SU-DHL-6 (cell line): ENCODE results near the gene OR2V1.

Experiments
- H2AFZ ChIP-seq: fragments of 200-600 bp; sonication (generic); 2 replicates; pipeline ENCODE4 v1.6.1; 2014; ENCODE audit warnings: low read depth, mild to moderate bottlenecking, moderate library complexity, mixed read lengths, antibody characterized with exemption, low read length; ENCODE audit not compliant: severe bottlenecking
- H3F3A ChIP-seq: fragments of 200-600 bp; shearing (Covaris generic); 2 replicates; pipeline ENCODE4 v1.6.0; 2016; ENCODE audit warnings: antibody characterized with exemption, mild to moderate bottlenecking; ENCODE audit not compliant: insufficient read depth
- H3K27ac ChIP-seq: fragments of 200-600 bp; sonication (generic); 2 replicates; pipeline ENCODE4 v1.5.1; 2016; ENCODE audit warnings: low read depth, mild to moderate bottlenecking, low read length, moderate library complexity, mixed read lengths
- H3K27me3 ChIP-seq: fragments of 200-600 bp; sonication (generic), shearing (Covaris generic); 2 replicates; pipeline ENCODE4 v1.6.0; 2014; ENCODE audit warnings: mild to moderate bottlenecking, low read length
- H3K36me3 ChIP-seq: fragments of 200-600 bp; sonication (generic); 2 replicates; pipeline ENCODE4 v1.6.1; 2014; ENCODE audit warnings: mild to moderate bottlenecking, low read length, mixed read lengths
- H3K4me2 ChIP-seq: fragments of 300-600, 200-600 bp; shearing (Covaris generic), sonication (generic); 2 replicates; pipeline ENCODE4 v1.6.0; 2014; ENCODE audit warnings: low read length, low read depth, mild to moderate bottlenecking; ENCODE audit not compliant: poor library complexity, severe bottlenecking
- H3K4me3 ChIP-seq: fragments of 200-600 bp; sonication (generic); 2 replicates; pipeline ENCODE4 v1.5.1; 2014; ENCODE audit warnings: antibody characterized with exemption, low read length, mild to moderate bottlenecking, mixed read lengths; ENCODE audit not compliant: insufficient read depth, poor library complexity, severe bottlenecking
- H3K79me2 ChIP-seq: fragments of 200-600 bp; sonication (generic); 2 replicates; pipeline ENCODE4 v1.6.1; 2014; ENCODE audit warnings: mild to moderate bottlenecking, low read length, moderate library complexity; ENCODE audit not compliant: insufficient read depth
- H3K9ac ChIP-seq: fragments of 200-600 bp; sonication (generic); 2 replicates; pipeline ENCODE4 v1.7.0; 2014; ENCODE audit warnings: mild to moderate bottlenecking, low read length
- H3K9me2 ChIP-seq: fragments of 200-600 bp; sonication (generic); replicated peaks from 2 replicates; pipeline ENCODE4 v1.6.1; 2014; ENCODE audit warnings: low read length; ENCODE audit not compliant: insufficient read depth
- H3K9me3 ChIP-seq: fragments of 200-600 bp; sonication (generic); 2 replicates; pipeline ENCODE4 v1.6.1; 2014; ENCODE audit warnings: low read length, mixed read lengths; ENCODE audit not compliant: insufficient read depth
- H4K20me1 ChIP-seq: fragments of 200-600 bp; sonication (generic); 2 replicates; pipeline ENCODE4 v1.6.1; 2014; ENCODE audit warnings: low read depth, mild to moderate bottlenecking, antibody characterized with exemption, low read length, moderate library complexity, mixed read lengths
- EZH2phosphoT487 ChIP-seq: fragments of 200-600 bp; sonication (generic), shearing (Covaris generic); conservative IDR thresholded peaks from 2 replicates; pipeline ENCODE4 v1.6.1; 2018; ENCODE audit warnings: mild to moderate bottlenecking, antibody characterized with exemption, low read length, moderate library complexity, mixed read lengths
- TF ChIP-seq, protein P1 (sequence below): fragments of 200-600 bp; sonication (generic); IDR thresholded peaks from one replicate; pipeline ENCODE4 v1.5.1; 2017; ENCODE audit warnings: antibody characterized with exemption, mild to moderate bottlenecking, low read length, moderate library complexity; ENCODE audit not compliant: insufficient read depth, poor library complexity, severe bottlenecking

The OR2V1 gene

DNA sequence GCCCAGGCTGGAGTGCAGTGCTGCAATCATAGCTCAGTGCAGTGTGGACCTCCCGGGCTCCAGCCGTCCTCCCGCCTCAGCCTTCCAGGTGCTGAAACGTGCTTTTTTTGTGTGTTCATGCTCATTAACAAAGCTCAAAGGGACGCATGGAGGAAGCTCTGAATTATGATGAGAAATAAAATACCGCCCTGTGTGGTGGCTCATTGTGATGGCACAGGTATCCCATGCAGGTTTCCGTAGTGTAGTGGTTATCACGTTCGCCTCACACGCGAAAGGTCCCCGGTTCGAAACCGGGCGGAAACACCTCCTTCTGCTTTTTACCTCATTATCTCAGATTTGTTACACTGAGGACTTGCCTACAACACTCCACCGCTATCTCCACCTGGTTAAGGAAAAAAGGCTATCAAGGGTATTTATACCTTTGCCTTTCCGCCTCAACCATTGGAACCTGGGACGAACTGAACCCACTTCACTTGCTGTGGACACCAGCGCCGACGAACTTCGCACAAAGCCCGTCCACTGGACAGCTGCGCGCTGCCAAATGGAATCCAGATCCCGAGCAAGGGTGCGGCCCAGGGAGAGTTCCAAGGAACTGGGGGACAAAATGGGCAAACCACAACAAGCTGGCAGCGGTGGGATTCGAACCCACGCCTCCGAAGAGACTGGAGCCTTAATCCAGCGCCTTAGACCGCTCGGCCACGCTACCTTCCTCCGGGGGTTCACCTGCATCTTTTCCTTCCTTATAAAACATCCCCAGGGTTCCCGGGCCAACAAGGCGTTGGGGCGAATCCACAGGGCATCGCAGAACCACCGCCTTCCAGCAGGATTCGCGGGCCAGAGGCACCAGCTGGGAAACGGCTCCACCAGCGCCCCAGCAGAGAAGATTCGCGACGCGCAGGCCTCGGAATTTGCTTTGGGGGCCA is 42.7 kb upstream of the OR2V1 start:
- no peak overlapping the region for H3K9ac ChIP-seq
- H3K4me2 ChIP-seq: peak overlapping the region; percentile 43
- H3K27me3 ChIP-seq: no peaks in the 10 kb centered on the region

DNA sequence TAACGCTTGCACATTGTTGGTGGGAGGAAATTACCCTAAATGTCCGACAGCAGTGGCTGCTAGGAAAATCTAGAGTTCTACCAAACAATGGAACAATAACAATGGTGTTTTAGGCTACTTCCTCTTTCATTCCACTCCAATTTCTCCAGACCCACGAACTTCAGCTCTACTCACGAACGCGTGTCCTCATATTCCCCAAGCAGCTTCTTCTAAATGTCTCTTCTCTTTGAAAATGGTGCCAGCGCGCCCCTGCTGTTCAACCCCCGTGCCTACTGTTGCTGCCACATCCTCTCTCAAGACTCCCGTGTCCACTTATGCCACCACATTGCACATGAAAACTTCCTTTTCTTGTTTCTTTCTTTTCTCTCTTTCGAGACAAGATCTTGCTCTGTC is 42.1 kb upstream of the OR2V1 start:
- H3K4me2 ChIP-seq: peak overlapping the region; percentile 43
- H3K27ac ChIP-seq: no peak overlapping the region
- peak overlapping the region; percentile 25 for H3K4me3 ChIP-seq
- peak overlapping the region; percentile 6 for H2AFZ ChIP-seq
- H3K9me3 ChIP-seq: no peaks in the 10 kb centered on the region
- no peaks in the 10 kb centered on the region for H3F3A ChIP-seq
- no peak for TF ChIP-seq EZH2phosphoT487
- TF ChIP-seq, protein P1, sequence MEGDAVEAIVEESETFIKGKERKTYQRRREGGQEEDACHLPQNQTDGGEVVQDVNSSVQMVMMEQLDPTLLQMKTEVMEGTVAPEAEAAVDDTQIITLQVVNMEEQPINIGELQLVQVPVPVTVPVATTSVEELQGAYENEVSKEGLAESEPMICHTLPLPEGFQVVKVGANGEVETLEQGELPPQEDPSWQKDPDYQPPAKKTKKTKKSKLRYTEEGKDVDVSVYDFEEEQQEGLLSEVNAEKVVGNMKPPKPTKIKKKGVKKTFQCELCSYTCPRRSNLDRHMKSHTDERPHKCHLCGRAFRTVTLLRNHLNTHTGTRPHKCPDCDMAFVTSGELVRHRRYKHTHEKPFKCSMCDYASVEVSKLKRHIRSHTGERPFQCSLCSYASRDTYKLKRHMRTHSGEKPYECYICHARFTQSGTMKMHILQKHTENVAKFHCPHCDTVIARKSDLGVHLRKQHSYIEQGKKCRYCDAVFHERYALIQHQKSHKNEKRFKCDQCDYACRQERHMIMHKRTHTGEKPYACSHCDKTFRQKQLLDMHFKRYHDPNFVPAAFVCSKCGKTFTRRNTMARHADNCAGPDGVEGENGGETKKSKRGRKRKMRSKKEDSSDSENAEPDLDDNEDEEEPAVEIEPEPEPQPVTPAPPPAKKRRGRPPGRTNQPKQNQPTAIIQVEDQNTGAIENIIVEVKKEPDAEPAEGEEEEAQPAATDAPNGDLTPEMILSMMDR: peak; percentile 39
- no peaks in the 10 kb centered on the region for H3K36me3 ChIP-seq
- no peaks in the 10 kb centered on the region for H4K20me1 ChIP-seq
- no peaks in the 10 kb centered on the region for H3K79me2 ChIP-seq
- no peak overlapping the region for H3K9ac ChIP-seq
- H3K9me2 ChIP-seq: no peaks in the 10 kb centered on the region
- H3K27me3 ChIP-seq: no peaks in the 10 kb centered on the region

More for the DNA sequence above, 42.7 kb upstream of the OR2V1 start:
- H3K27ac ChIP-seq: no peak overlapping the region
- H4K20me1 ChIP-seq: no peaks in the 10 kb centered on the region
- H2AFZ ChIP-seq: peak overlapping the region; percentile 6
- no peaks in the 10 kb centered on the region for H3K9me2 ChIP-seq
- H3K4me3 ChIP-seq: peak overlapping the region; percentile 7
- H3K9me3 ChIP-seq: no peaks in the 10 kb centered on the region
- TF ChIP-seq EZH2phosphoT487: no peak
- TF ChIP-seq, protein P1: no peak
- no peaks in the 10 kb centered on the region for H3F3A ChIP-seq
- no peaks in the 10 kb centered on the region for H3K36me3 ChIP-seq
- H3K79me2 ChIP-seq: no peaks in the 10 kb centered on the region

GRCh38 chr5:181171782-181172181 is 40.8 kb upstream of the OR2V1 start:
- TF ChIP-seq, protein P1: no peak
- no peak for TF ChIP-seq EZH2phosphoT487
- Histone ChIP-seq H3K9me2 (no peaks in the 10 kb centered on the region), H3K27me3 (no peaks in the 10 kb centered on the region), H3K4me2 (no peak overlapping the region), H3K27ac (no peak overlapping the region), H4K20me1 (no peaks in the 10 kb centered on the region), H2AFZ (no peak overlapping the region), H3F3A (0 out of 2 replicates have a peak, but pooled peaks cover 7% of the 10 kb centered on the region), H3K36me3 (no peaks in the 10 kb centered on the region), H3K9me3 (no peaks in the 10 kb centered on the region), H3K79me2 (no peaks in the 10 kb centered on the region), H3K9ac (no peak overlapping the region), H3K4me3 (no peak overlapping the region)
